ENCODE data around the gene RFTN1.

- TF ChIP-seq CTCF (IDR thresholded peaks at IDR 0.05) (no peak), POLR2A (IDR thresholded peaks at IDR 0.05) (no peak)
Observed at GRCh38 chr3:16463119-16463518, 50.4 kb downstream of the RFTN1 start.

Data from testis (tissue), 2 donors.